GM08714 (cell line): ENCODE data around the gene COL18A1.

Experiments used
- H3K4me3 ChIP-seq: fragments of 200-500 bp; sonication (Bioruptor generic); 2 replicates; pipeline ENCODE4 v1.5.1; 2014; ENCODE audit warnings: mild to moderate bottlenecking, low read length, inconsistent platforms
- ZNF274 ChIP-seq: IDR thresholded peaks from 2 replicates; pipeline ENCODE4 v1.6.1; 2012; ENCODE audit warnings: mild to moderate bottlenecking, low read depth, low read length

The COL18A1 gene

GRCh38 chr21:45489722-45489982 is 84.7 kb downstream of the COL18A1 start:
- no peak for TF ChIP-seq ZNF274
- H3K4me3 ChIP-seq: no peak overlapping the region

DNA sequence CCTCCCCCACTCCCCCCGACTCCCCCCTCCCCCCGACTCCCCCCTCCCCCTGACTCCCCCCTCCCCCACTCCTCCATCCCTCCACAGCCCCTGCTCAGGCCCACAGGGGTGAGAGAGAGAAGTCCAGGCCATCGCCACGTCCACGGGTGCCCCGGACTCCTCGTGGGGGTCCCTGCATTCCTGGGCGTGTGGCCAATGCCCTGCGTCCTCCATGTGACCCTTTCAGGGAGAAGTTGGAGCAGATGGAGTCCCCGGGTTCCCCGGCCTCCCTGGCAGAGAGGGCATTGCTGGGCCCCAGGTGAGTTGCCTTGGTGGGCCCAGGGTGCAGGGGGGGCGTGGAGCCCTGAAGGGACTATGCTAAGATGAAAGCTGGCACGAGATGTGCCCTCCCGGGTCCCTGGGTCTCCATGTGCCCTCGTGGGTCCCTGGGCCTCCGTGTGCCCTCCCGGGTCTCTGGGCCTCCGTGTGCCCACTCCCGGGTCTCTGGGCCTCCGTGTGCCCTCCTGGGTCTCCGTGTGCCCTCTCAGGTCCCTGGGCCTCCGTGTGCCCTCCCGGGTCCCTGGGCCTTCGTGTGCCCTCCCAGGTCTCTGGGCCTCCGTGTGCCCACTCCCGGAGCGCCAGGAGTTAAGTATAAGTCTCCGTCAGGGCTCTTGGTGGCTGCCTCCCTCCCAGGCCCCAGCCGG is 85.2 kb downstream of the COL18A1 start:
- TF ChIP-seq ZNF274: no peak
- no peak overlapping the region for H3K4me3 ChIP-seq

DNA sequence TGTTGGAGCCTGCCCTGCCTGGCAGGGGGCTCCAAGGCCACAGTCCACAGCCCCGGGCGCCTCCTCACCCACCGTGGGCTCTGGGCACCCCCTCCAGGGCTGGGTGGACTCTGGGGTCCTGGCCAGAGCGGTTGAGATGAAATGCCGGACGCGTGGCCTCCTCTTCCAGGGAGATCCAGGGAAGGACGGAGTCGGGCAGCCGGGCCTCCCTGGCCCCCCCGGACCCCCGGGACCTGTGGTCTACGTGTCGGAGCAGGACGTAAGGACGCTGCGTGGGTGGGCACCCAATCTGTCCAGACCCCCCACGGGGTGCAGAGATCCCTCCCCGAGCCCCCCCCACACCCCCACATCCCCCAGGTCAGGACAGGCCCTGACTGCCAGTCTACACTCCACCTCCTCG is 86.1 kb downstream of the COL18A1 start:
- TF ChIP-seq ZNF274: no peak
- no peak overlapping the region for H3K4me3 ChIP-seq

GRCh38 chr21:45491623-45492022 is 86.7 kb downstream of the COL18A1 start:
- H3K4me3 ChIP-seq: no peak overlapping the region
- no peak for TF ChIP-seq ZNF274

DNA sequence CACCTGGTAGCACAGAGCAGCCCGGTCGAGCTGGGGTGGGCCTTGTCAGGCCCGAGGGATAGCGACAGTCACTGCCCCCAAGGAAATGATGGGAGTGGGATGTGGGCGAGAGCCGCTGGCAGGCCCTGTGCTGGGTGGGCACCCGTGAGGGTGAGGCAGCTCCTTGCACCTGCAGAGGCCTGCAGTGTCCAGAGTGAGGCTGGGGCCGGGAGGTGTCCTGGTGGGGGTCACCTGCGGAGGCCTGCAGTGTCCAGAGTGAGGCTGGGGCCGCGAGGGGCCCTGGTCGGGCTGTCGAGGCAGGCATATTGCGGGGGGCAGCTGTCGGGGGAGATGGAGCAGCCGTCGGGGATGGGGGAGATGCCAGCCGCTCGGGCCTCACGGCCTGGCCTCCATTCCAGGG is 87.8 kb downstream of the COL18A1 start:
- TF ChIP-seq ZNF274: no peak

GRCh38 chr21:45493401-45494001 is 88.5 kb downstream of the COL18A1 start:
- no peak for TF ChIP-seq ZNF274
- no peak overlapping the region for H3K4me3 ChIP-seq

More for the DNA sequence above, 87.8 kb downstream of the COL18A1 start:
- no peak overlapping the region for H3K4me3 ChIP-seq

GRCh38 chr21:45494135-45494850 is 89.3 kb downstream of the COL18A1 start:
- no peak overlapping the region for H3K4me3 ChIP-seq
- TF ChIP-seq ZNF274: no peak

DNA sequence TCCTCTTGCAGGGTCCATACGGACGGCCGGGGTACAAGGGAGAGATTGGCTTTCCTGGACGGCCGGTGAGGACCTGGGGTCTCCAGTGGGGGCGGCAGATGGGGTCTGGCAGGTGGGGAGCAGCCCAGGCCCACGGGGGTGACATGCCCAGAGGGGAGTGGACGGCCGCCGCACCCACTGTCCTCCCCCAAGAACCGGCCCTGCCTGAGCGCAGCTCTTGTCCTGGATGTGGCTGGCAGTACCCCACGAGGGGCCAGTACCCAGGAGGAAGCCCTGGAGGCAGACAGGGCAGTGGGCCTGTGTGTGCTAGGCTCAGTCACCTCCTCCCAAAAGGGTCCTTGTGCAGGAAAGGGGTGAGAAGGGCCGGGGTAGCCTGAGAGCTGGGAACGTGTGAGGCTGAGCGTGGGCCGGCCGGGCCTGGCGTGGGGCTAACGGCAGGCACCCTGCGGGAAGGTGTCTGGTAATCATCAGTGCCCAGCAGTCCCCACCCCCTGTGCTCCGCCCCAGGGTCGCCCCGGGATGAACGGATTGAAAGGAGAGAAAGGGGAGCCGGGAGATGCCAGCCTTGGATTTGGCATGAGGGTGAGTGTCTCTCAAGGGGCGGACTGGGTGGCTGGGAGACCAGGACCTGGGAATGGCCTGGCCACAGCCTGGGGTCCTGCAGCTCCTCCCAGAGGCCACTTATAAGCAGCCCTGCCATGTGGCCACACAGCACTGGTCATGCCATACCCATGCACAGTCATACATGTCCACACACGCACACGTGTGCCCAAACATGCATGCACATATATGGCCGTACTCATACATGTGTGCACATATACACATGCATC is 90.1 kb downstream of the COL18A1 start:
- H3K4me3 ChIP-seq: no peak overlapping the region
- TF ChIP-seq ZNF274: no peak

DNA sequence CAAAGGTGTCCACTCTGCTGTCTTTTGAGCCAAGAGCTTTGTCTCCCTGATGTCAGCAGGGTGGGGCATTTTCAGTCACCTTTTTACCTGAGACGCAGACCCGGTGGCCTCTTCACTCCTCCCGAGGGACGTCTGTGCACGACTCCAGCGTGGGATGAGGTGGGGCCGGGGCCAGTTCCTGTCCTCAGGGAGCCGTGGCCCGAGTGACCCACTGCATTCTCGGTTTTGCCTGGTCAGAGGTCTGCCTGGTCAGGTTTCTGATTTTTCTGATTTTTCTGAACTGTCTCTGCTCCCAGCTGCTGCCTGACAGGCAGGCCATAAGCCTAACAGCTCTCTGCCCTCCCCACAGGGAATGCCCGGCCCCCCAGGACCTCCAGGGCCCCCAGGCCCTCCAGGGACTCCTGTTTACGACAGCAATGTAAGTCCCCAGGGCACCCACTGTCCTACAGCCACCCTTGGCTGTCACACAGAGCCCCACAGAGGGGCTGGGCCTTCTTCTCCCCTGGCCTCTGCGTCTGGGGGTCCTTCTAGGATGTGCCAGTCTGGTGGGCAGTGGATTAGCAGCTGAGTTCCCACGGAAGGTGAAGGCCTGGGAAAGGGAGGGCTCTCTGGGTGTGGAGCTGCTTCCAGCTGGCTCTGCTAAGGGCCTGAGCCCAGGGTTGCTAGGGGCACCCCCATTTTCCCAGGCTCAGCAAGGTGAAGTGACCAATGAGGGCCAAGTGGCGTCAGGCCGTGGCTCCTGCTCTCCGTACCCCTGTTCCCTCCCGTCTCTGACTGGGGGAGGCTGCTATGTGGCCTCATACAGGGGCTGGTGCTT is 91.4 kb downstream of the COL18A1 start:
- no peak for TF ChIP-seq ZNF274
- no peak overlapping the region for H3K4me3 ChIP-seq

GRCh38 chr21:45496968-45497845 is 92.2 kb downstream of the COL18A1 start:
- H3K4me3 ChIP-seq: no peak overlapping the region
- TF ChIP-seq ZNF274: no peak

GRCh38 chr21:45497846-45498645 is 93.1 kb downstream of the COL18A1 start:
- TF ChIP-seq ZNF274: no peak
- no peak overlapping the region for H3K4me3 ChIP-seq

DNA sequence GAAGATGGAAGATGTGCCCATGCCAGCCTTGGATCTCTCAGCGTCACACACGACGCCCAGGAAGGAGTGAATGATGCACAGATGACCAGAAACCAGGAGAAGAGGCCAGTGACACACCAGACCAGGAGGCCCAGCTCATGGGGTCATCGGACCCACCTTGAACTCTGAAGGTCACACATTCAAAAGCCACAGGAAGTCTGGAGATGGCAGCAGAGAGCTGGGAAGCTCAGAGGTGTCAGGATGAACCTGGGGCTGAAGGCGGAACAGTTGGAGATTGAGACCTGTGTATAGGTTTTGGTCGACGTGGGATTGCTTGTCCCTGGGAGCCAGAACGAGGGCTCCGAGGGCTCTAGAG is 93.7 kb downstream of the COL18A1 start:
- H3K4me3 ChIP-seq: no peak overlapping the region
- TF ChIP-seq ZNF274: no peak

DNA sequence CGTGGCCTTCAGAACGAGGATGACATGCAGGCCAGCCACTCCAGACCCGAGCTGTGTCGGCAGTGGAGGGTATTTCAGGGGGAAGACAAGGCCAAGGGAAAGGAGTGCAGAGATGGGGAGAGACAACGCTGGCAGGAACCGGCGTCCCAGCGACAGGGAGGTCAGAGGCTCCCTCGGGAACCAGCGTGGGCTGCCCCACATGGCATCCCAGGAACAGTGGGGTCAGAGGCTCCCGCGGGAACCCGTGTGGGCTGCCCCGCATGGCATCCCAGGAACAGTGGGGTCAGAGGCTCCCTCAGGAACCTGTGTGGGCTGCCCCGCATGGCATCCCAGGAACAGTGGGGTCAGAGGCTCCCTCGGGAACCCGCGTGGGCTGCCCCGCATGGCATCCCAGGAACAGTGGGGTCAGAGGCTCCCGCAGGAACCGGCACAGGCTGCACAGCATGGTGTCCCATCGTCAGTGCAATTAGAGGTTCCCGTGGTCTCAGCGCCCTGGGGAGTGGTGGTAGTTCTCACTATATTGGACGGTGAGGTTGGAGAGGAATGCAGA is 94.3 kb downstream of the COL18A1 start:
- no peak overlapping the region for H3K4me3 ChIP-seq
- TF ChIP-seq ZNF274: no peak
